Measurements from ENCODE around the gene C5.

Gene C5

GRCh38 chr9:120914396-120914795, 135.7 kb downstream of the C5 start:
- H3K4me1 ChIP-seq, result no peaks in the 10 kb centered on the region
- H2AFZ ChIP-seq, result no peak overlapping the region
- no peak for TF ChIP-seq CTCF (IDR thresholded peaks at IDR 0.05)
- no peak overlapping the region for H3K4me3 ChIP-seq (ENCODE audit: low read depth, low read length)
- no peaks in the 10 kb centered on the region for H3K27me3 ChIP-seq (ENCODE audit: control insufficient read depth, insufficient read depth, low read length)
- no peaks in the 10 kb centered on the region for H3K9me3 ChIP-seq (ENCODE audit: control insufficient read depth, low read length)
- no peak overlapping the region for H3K9ac ChIP-seq
- H3K27ac ChIP-seq, result no peak overlapping the region
- H3K36me3 ChIP-seq (ENCODE audit: control insufficient read depth, insufficient read depth, low read length), result no peaks in the 10 kb centered on the region
- no peak overlapping the region for H3K4me2 ChIP-seq (ENCODE audit: low read length)
- no peaks in the 10 kb centered on the region for H3K79me2 ChIP-seq

- H2AFZ ChIP-seq, result no peak overlapping the region
- no peaks in the 10 kb centered on the region for H3K36me3 ChIP-seq (ENCODE audit: control insufficient read depth, insufficient read depth, low read length)
- no peak overlapping the region for H3K4me3 ChIP-seq (ENCODE audit: low read depth, low read length)
- no peak overlapping the region for H3K27ac ChIP-seq
- H3K9me3 ChIP-seq (ENCODE audit: control insufficient read depth, low read length), result no peaks in the 10 kb centered on the region
- no peak overlapping the region for H3K9ac ChIP-seq
- no peak overlapping the region for H3K4me2 ChIP-seq (ENCODE audit: low read length)
- H3K4me1 ChIP-seq, result no peaks in the 10 kb centered on the region
- no peak for TF ChIP-seq CTCF (IDR thresholded peaks at IDR 0.05)
- no peaks in the 10 kb centered on the region for H3K27me3 ChIP-seq (ENCODE audit: control insufficient read depth, insufficient read depth, low read length)
- no peaks in the 10 kb centered on the region for H3K79me2 ChIP-seq
Observed at GRCh38 chr9:120913647-120914264, 136.3 kb downstream of the C5 start.

- no peak overlapping the region for H3K4me3 ChIP-seq (ENCODE audit: low read depth, low read length)
- no peak overlapping the region for H2AFZ ChIP-seq
- H3K27ac ChIP-seq, result no peak overlapping the region
- no peaks in the 10 kb centered on the region for H3K9me3 ChIP-seq (ENCODE audit: control insufficient read depth, low read length)
- H3K27me3 ChIP-seq (ENCODE audit: control insufficient read depth, insufficient read depth, low read length), result no peaks in the 10 kb centered on the region
- H3K36me3 ChIP-seq (ENCODE audit: control insufficient read depth, insufficient read depth, low read length), result no peaks in the 10 kb centered on the region
- no peak for TF ChIP-seq CTCF (IDR thresholded peaks at IDR 0.05)
- no peak overlapping the region for H3K4me2 ChIP-seq (ENCODE audit: low read length)
- H3K79me2 ChIP-seq, result no peaks in the 10 kb centered on the region
- H3K4me1 ChIP-seq, result no peaks in the 10 kb centered on the region
- H3K9ac ChIP-seq, result no peak overlapping the region
Observed at GRCh38 chr9:120912958-120913646, 137.0 kb downstream of the C5 start.

- no peaks in the 10 kb centered on the region for H3K9me3 ChIP-seq (ENCODE audit: control insufficient read depth, low read length)
- no peak overlapping the region for H3K27ac ChIP-seq
- no peak for TF ChIP-seq CTCF (IDR thresholded peaks at IDR 0.05)
- no peak overlapping the region for H3K9ac ChIP-seq
- H2AFZ ChIP-seq, result no peak overlapping the region
- no peak overlapping the region for H3K4me2 ChIP-seq (ENCODE audit: low read length)
- H3K4me3 ChIP-seq (ENCODE audit: low read depth, low read length), result no peak overlapping the region
- H3K4me1 ChIP-seq, result no peaks in the 10 kb centered on the region
- no peaks in the 10 kb centered on the region for H3K27me3 ChIP-seq (ENCODE audit: control insufficient read depth, insufficient read depth, low read length)
- no peaks in the 10 kb centered on the region for H3K79me2 ChIP-seq
- H3K36me3 ChIP-seq (ENCODE audit: control insufficient read depth, insufficient read depth, low read length), result no peaks in the 10 kb centered on the region
Observed at GRCh38 chr9:120911295-120911837, 138.7 kb downstream of the C5 start.
